LNCAP (cell line): Measurements from ENCODE around the gene PSMD10.

ENCODE experiments used
- TF ChIP-seq, protein P1 (sequence below): fragments of 450-650 bp; IDR thresholded peaks from 2 replicates; pipeline ENCODE4 v1.5.1; 2017; ENCODE audit warnings: mild to moderate bottlenecking

PSMD10 gene

GRCh38 chrX:108097380-108097779 is 6.0 kb upstream of the PSMD10 start:
- TF ChIP-seq, protein P1, sequence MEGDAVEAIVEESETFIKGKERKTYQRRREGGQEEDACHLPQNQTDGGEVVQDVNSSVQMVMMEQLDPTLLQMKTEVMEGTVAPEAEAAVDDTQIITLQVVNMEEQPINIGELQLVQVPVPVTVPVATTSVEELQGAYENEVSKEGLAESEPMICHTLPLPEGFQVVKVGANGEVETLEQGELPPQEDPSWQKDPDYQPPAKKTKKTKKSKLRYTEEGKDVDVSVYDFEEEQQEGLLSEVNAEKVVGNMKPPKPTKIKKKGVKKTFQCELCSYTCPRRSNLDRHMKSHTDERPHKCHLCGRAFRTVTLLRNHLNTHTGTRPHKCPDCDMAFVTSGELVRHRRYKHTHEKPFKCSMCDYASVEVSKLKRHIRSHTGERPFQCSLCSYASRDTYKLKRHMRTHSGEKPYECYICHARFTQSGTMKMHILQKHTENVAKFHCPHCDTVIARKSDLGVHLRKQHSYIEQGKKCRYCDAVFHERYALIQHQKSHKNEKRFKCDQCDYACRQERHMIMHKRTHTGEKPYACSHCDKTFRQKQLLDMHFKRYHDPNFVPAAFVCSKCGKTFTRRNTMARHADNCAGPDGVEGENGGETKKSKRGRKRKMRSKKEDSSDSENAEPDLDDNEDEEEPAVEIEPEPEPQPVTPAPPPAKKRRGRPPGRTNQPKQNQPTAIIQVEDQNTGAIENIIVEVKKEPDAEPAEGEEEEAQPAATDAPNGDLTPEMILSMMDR = no peak

DNA sequence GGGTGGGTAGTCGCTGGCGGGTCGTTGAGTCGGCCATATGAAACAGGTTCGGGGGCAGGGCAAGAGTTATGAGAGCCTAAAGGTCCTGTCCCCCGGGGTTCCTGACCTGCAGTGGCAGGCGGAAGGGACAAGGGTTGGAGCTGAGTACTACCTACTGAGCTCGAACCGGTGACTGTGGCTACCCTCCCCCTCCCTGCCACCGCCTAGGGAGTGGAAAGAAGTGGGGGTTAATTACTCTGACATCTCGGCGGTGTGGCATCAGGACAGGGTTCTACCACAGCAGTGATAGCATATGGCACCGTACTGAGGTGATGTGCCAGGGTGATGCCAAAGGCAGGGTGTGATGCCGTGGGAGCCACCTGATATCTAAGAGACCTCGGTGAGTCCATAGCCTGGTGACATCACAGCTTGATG is 543 bp upstream of the PSMD10 start:
- TF ChIP-seq, protein P1 = no peak

DNA sequence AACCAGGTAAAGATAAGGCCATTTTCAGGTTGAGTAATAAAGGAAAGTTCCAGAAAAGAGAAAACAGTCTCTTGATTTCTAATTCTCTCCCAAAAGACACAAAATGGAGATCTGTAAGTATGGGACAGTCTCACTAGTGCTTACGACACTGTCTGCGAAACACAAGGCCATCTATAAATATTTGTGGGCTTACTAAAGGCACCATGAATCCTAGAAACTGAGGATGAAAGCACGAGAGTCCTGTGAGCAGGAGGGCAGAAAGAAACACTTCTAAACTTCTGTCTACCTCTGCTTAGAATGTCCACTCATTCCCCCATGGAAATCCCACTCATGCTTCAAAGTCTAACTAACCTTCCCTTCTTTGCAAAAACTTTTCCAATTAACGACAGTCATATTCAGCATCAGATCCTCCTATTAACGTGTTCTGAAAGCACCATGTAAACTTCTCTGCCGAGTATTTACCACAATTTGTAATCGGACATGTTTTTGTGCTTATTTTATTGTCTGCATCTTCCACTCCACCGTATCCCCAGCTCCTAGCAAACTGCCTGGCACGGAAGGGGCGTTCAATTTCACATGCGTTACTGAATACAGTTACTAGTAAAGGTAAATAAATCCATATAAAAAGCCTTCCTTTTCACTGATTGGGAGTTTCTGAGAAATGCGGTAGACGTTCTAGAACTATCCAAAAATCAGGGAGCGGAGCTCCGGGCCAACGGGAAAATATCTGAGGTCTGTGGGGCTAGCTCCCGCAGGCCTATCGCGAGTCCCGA is 665 bp downstream of the PSMD10 start:
- TF ChIP-seq, protein P1 = no peak

DNA sequence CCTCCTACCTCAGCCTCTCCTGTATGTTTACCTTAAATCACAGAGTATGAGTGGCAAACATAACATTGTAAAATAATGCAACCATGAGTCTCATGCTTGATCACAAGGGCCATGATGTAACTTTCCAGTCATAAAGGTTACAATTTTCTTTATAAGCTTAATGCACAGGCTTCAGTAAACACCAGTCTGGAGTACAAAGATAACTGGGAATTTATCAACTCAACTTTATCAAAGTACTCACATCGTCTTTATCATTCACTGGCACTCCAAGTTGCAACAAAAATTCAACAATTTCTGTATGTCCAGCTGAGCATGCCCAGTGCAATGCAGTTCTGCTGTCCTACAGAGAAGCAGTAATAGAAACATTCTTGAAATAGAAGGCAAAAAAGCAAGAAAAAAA is 2.8 kb downstream of the PSMD10 start:
- TF ChIP-seq, protein P1 = no peak

- TF ChIP-seq, protein P1 = no peak
Measured at GRCh38 chrX:108087792-108088191, 3.5 kb downstream of the PSMD10 start.

DNA sequence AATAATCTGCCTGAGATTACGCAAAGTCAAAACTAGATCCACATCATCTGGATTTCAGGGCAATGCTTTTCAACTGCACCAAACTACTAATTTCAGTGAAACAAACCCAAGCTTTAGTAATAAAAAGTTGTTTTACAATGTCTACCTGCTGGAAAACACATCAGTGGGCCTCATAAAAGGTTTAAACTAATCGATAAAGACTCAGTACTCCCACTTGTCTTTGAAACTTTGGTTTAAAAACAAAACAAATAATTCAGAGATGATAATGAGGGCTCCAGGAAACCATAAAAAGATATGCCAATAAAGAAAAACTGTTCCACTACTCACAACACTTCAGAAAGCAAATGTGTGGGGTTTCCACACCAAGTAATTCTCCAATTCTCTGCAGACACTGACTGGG is 10.2 kb downstream of the PSMD10 start:
- TF ChIP-seq, protein P1 = no peak

DNA sequence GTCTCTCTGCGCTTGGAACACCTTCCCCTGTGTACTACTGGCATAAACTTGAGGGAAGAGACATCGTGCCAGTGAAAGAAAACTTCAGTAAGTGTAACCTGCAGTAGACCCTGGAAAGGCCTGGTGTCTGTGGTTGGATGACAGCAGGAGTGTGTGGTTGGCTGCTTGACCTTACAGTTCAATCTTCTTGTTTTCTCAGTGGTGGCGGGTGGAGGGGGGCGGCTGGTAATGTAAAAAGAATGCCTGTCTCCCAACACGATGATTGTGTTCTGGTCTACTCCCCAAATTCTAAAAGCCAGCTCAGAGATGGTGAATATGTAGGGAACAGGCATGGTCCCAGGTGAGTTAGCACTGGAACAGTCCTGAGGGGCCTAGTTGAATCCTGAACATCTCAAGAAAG is 18.6 kb downstream of the PSMD10 start:
- TF ChIP-seq, protein P1 = no peak

GRCh38 chrX:108071578-108071977 is 19.8 kb downstream of the PSMD10 start:
- TF ChIP-seq, protein P1 = no peak
